GM12891 (cell line): ENCODE measurements around the gene KCTD16.

Source experiments
- POLR2A ChIP-seq: IDR thresholded peaks from 2 replicates; pipeline ENCODE4 v1.6.1; 2011; ENCODE audit warnings: low read depth, low read length, control low read depth
- POLR2AphosphoS5 ChIP-seq: IDR thresholded peaks from 2 replicates; pipeline ENCODE4 v1.6.1; 2011; ENCODE audit warnings: low read depth, low read length, control low read depth

DNA sequence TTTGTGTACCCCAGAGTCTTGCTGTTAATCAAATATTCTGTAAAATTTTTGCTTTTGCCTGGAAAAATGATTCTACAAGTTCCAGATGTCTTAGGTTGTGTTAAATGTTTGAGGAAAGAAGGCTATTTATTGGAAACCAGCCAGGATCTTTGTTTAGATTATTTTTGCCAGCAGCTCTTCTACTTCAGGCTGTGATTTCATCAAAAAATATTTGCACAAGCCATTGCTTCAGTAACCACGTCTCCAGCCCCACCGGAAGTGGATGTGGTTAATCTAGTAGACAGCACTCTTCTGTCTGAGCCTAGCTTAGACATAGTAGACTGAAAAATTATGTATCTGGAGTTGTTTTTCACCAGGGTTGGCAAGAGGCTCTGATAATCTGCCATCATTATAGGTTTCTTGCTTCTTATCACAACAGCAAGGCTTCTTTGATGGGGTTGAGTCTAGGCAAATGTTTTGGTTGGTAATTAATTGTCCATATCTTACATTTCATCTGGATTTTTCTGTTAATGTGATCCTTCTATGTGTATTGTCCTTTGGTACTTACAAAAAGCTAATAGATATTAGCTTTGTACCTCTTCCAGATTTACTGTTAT is 17.1 kb downstream of the KCTD16 start:
- TF ChIP-seq POLR2AphosphoS5 (no peak), POLR2A (no peak)
